Left cardiac atrium (tissue), 4 donors: ENCODE measurements around the gene BMP7. TPM values are rescaled to one million over a fixed set of nuclear protein-coding genes. Genes with fewer than 3 reads are reported as not detected.
"Not testable (repeated sequence)": the region's sequence is repeated elsewhere in the genome, so short reads cannot be mapped to it uniquely, and the experiment has no call there.

Source experiments
- ATAC-seq, 2 donors: fragments of 200-7000 bp; cut with Tn5 transposase; one replicate each; pipeline ENCODE4 v1.9.1; 2020; ENCODE audit warnings: mild to moderate bottlenecking in 2 of 2, moderate library complexity in 2 of 2
- DNase-seq: peaks from one replicate; pipeline ENCODE4 v3.0.0-alpha.2; 2020
- intact Hi-C, 2 donors: fragments of 100-400 bp; cut with DNase I; formaldehyde crosslinking; loops; one replicate each; pipeline versions ENCODE4 v1.14.1 to v1.15.1; 2022 to 2023
- total RNA-seq, 2 donors: library from RNA; stranded (reverse); fragmentation: NEBNext Ultra II Directional; extraction: Animal tissue kit (Norgen Biotek cat#: 25700); gene quantifications; one replicate each; pipeline ENCODE4 v1.2.1, GENCODE V29; 2021
- donor health status: DM: no; HTN: yes; CAD: no.
- donor health status: DM: no; HTN: yes; CAD: no; lungs with severe emphysema.
- donor health status: DM: yes; HTN: yes; CAD: no.
- donor health status: Dilated cardiomyopathy.

BMP7 gene
- total RNA-seq, 2 donors from 2014 or later: 23.9 to 29.3 TPM

- no peak for DNase-seq
- peak; percentile 62 to 70 for ATAC-seq
- intact Hi-C loops: no loop called here
These were observed 98.3 kb downstream of the BMP7 start for GRCh38 chr20:57167971-57168701.

- intact Hi-C loops: no loop called here
- DNase-seq: no peak
- ATAC-seq: no peak
These were observed 99.2 kb downstream of the BMP7 start for GRCh38 chr20:57167292-57167655.

GRCh38 chr20:57166568-57167291, 99.7 kb downstream of the BMP7 start:
- ATAC-seq (no peak), DNase-seq (no peak)
- intact Hi-C loops: no loop called here

DNA sequence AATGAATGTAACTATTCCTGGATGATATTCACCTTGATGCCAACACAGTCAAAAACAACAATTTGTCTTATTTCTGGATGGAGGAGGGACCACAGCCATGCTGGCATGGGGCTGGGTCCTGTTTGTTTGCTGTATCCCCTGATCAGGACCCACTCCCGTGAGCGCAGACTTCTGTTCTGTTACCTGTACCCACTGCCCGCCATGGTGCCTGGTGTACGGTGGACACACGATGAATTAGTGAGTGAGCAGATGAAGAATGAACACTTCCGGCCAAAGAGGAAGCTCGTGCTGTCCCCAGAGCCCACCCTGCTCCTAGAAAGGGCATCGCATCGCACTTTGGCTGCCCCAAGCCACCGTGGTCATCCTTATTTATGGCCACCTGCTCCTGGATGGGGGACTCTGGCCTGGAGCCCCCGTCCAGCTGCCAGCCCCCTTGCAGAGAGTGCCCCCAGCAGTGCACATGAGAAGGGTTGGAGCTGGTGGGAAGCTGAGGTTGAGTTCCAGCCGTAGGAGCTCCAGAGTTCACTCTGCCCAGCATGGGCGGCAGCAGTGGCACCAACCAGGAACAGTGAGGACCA, 100.9 kb downstream of the BMP7 start:
- intact Hi-C loops: no loop called here
- no peak for DNase-seq
- no peak for ATAC-seq

GRCh38 chr20:57164872-57165271, 101.6 kb downstream of the BMP7 start:
- intact Hi-C loops: no loop called here
- no peak for DNase-seq
- no peak for ATAC-seq

DNA sequence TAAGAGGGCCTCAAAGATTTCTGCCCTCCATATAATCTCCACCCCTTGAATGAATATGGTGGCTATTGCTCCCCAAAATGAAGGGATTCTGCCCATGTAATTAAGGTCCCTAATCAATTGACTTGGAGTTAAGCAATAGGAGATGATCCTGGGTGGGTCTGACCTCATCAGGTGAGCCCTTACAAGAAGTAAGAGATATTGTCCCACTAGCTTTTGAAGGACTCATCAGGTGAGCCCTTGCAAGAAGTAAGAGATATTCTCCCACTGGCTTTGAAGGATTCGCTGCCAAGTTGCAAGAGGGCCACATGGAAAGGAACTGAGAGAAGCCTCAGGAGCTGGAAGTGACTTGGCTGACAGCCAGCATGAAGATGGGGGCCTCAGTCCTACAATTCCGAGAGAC, 103.4 kb downstream of the BMP7 start:
- intact Hi-C loops: no loop called here
- DNase-seq (no peak), ATAC-seq (no peak)

DNA sequence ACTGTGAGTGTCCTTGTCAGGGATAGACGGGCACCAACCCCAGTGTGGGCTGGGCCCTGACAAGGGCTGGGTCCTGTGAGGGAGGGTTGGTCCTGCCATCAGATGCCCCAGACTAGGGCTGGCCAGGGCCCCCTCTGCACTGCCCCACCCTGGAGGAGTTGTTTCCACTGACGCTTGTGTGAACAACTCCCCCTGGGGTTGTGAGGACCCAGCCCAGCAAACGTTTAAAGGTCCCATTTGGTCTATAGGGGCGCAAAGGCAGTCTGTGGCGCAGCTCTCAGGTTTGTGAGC, 104.1 kb downstream of the BMP7 start:
- intact Hi-C loops: no loop called here
- DNase-seq: no peak
- ATAC-seq: peak in 1 of 2 donors; percentile 10

GRCh38 chr20:57161478-57162361, 104.7 kb downstream of the BMP7 start:
- no peak for ATAC-seq
- peak; percentile 38 for DNase-seq
- intact Hi-C loops: no loop called here

DNA sequence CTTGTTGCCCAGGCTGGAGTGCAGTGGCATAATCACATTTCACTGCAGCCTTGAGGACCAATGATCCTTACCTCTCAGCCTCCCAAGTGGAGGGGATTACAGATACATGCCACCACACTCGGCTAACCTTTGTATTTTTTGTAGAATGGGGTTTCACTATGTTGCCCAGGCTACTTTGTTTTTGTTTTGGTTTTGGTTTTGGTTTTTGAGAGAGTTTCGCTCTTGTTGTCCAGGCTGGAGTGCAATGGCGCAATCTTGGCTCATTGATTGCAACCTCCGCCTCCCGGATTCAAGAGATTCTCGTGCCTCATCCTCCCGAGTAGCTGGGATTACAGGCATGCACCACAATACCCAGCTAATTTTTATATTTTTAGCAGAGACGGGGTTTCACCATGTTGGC, 105.5 kb downstream of the BMP7 start:
- DNase-seq (no peak), ATAC-seq (no peak)
- intact Hi-C loops: no loop called here

GRCh38 chr20:57159945-57160610, 106.4 kb downstream of the BMP7 start:
- ATAC-seq: no peak
- DNase-seq: no peak
- intact Hi-C loops: no loop called here

- intact Hi-C loops: no loop called here
- ATAC-seq: no peak
These were observed 107.1 kb downstream of the BMP7 start for GRCh38 chr20:57159193-57159851.

GRCh38 chr20:57158474-57158873, 108.0 kb downstream of the BMP7 start:
- intact Hi-C loops: no loop called here
- ATAC-seq: no peak
- no peak for DNase-seq

More at GRCh38 chr20:57159193-57159851, 107.1 kb downstream of the BMP7 start:
- no peak for DNase-seq

GRCh38 chr20:57157787-57158186, 108.7 kb downstream of the BMP7 start:
- ATAC-seq, DNase-seq, intact Hi-C loops: not testable (repeated sequence)

DNA sequence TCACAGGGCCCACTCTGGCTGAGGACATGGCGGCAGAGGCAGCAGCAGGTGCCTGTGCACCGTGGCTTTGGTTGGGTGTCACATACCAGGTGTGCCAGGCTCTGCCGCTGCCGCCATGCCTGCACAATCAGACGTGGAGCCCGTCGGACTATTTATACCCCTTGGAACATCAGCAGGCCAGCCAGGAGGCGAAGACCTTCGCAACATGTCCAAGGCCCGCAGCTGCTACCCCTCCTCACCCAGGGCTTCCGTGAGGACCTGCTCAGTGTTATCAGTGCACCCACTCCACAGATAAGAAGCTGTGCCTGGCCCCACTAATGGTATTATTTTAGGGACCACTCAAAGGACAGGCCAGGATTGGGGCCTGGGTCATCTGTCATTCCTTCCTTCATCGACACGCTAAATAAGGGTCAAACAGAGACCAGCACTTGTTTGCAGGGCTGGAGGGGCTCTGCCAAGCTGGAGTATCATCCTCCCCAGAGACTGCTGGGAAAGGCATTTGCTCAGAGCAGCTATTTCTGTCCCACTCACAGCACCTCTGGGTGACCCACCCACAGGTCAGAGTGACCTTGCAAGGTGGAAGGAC, 109.2 kb downstream of the BMP7 start:
- intact Hi-C loops: no loop called here
- peak; percentile 86 for ATAC-seq
- DNase-seq: peak; percentile 55

DNA sequence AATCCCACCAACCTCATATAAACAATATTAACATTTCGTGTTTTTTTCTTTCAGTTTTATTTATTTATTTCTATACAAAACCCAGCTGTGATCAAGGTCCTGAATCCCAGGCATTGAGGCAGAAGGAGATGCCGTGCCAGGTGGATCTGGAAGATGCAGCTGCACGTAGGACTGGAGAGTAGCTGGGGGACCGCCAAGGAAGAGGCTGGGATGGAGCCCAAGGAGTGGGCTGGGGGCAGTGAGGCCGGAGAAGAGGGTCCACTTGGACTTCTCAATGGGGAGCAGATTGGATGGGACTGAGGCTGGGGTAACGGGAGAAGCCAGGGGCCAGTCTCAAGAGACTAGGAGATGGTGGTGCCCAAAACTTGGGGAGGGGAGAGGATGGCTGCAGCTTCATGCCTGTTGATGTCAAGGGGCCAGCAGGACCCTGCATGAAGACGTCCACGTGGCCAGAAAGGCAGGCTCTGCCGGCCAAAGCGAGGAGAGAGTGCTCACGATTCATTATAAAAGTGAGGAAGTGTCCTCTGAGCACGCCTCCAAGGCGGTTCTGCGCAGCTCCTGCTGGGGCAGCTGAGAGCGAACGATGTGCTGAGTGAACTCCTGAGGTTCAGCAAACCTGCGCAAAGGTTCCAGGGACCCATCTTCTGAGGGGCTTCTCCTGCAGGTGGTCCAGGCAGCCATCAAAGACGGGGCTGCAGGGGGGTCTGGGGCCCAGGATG, 110.3 kb downstream of the BMP7 start:
- ATAC-seq: no peak
- intact Hi-C loops: no loop called here

DNA sequence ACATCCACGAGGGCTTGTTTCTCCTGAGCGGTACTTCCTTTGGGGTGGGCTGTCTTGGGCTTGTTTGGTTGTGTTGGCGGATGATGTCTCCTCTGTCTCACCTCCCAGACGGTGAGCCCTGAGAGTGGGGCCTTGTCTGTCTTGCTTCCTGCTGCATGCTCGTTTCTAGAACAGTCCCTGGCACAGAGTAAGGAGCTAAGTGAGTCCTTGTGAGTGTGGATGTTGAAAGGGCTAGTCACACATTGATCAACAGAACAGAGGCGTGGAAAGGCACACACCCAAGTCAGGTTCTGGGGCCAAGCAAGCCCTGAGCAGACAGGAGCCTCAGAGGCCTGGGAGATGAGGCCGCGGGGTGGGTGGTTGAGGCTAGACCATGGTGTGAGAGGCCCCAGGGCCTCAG, 111.0 kb downstream of the BMP7 start:
- no peak for DNase-seq
- intact Hi-C loops: no loop called here
- ATAC-seq: no peak

More for the DNA sequence above, 110.3 kb downstream of the BMP7 start:
- no peak for DNase-seq

- intact Hi-C loops: no loop called here
- no peak for ATAC-seq
These were observed 113.1 kb downstream of the BMP7 start for GRCh38 chr20:57153238-57153905.

More at GRCh38 chr20:57153238-57153905, 113.1 kb downstream of the BMP7 start:
- no peak for DNase-seq
